GM18519 (cell line): ENCODE data around the gene PPRC1.
"Not testable (repeated sequence)": the region's sequence is repeated elsewhere in the genome, so short reads cannot be mapped to it uniquely, and the experiment has no call there.

Experiments
- ATAC-seq: cut with Tn5 transposase; IDR thresholded peaks from one replicate; pipeline ENCODE4 v1.9.1; 2021; ENCODE audit warnings: mild to moderate bottlenecking, moderate library complexity; ENCODE audit not compliant: unreplicated experiment, low FRiP score

The PPRC1 gene

GRCh38 chr10:102188941-102189898 lies 56.4 kb downstream of the PPRC1 start:
- ATAC-seq: not testable (repeated sequence)

- ATAC-seq: no peak
These were observed 59.1 kb downstream of the PPRC1 start for GRCh38 chr10:102191956-102192355.

GRCh38 chr10:102195296-102195870 lies 62.5 kb downstream of the PPRC1 start:
- no peak for ATAC-seq

GRCh38 chr10:102196893-102197292 lies 64.1 kb downstream of the PPRC1 start:
- no peak for ATAC-seq

- no peak for ATAC-seq
These were observed 65.2 kb downstream of the PPRC1 start for GRCh38 chr10:102198027-102198426.
